Cerebellar nuclear complex (tissue), 1 donor: Measurements from ENCODE around the gene AGAP1.

Source experiments
- DNase-seq, 2 experiments: peaks; one replicate each; lab custom pipeline; 2025; lab: John Stamatoyannopoulos, UW

The AGAP1 gene

DNA sequence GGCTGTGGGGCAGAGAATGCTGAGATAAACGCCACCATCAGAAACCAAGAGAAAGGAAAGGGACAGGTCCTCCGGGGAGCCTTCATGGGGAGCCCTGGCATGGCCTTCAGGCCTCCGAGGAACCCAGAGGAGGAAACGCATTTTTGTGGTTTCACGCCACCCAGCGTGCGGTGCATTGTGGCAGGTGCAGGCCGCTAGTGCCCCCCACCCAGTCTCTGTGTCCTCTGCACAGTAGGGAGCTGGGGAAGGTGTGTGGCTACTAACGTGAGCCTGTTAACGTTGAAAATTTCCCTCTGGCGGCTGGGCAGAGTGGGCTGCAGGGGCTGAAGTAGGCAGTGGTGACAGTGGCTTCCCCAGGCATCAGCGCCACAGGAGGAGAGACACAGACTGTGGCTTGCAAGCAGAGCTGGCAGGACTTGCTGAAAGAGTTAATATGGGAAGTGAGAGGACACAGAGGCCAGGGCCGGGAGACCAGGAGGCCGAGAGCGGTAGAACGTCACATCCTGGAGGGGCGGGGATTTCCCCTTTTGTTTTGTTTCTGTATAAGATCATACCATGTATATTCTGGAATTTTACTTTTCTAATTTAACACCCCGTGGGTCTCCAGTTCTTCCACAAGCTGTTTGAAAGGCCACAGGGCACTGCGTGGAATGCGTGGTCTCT, 507.5 kb downstream of the AGAP1 start:
- no peak for DNase-seq

DNA sequence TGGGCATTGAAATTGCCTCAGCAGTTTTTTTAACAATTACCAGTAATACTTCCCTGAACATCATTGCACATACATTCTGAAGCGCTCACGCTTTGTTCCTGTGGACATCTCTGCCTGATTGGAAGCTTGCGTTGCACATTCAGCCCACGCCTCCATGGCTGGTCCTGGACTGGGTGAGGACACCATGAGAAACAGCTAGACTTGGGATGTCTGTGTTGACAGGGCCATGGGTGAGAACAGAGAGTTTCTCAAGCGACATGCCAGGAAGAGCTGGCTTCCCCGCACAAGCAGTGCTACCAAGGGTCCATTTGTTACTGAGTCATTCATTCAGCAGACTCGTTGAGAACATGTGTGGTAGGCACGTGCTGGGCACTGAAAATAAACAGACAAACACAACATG, 508.0 kb downstream of the AGAP1 start:
- DNase-seq: no peak

DNA sequence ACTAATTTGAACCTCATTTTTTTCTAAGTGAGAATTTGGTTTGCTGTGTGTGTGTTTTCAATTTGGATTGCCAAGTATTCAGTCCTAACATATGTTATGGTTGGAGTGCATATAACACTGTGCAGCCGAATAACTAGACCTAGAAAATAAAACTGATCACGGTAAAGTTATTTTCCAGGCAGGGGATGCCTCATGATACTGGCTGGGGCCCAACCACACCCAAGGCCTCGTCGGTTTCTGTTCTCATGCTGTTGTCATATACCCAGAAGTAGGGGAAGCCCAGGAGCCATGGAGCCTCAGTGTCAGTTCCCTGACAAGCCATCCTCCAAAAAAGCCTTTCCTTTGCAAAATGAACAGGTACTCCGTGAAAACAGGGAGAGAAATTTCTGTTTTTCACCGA, 514.2 kb downstream of the AGAP1 start:
- DNase-seq: peak in 1 of 2 experiments; percentile 3

- DNase-seq: no peak
Observed at GRCh38 chr2:236008857-236009256, 515.0 kb downstream of the AGAP1 start.

GRCh38 chr2:236010920-236011685, 517.3 kb downstream of the AGAP1 start:
- DNase-seq: no peak

GRCh38 chr2:236012155-236012554, 518.3 kb downstream of the AGAP1 start:
- DNase-seq: no peak

DNA sequence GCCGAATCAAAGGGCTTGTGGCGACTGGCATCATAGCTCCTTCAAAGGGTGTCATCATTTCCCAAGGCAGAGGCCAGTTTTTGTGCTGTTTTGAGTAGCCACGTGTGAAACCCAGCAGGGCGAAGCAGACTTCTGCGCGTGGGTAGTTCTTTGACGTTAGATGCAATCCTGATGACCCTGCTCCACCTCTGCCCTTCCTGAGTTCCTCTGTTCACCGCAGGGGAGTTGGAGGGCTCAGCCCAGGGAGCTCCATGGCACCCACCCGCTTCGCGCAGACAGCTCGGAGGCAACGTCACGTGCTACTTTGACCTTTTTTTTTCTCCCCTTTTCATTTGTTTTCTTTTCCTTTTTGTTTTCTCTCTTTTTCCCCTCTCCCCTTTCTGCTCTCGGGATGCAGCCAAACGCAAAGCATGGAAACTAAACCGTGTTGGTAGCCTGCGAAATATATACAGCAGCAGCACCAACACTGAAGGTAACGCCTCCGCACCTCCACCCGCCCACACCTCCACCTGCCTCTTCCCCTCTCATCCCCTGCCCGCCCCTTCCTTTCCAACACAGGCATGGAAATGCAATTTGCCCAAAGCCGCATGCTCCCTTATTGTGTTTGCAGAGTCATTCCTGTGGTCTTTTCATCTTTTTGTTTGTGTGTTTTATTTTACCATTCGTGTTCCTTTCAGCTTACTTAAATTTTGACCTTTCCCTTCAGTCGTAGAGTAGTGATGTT, 520.7 kb downstream of the AGAP1 start:
- DNase-seq: no peak

DNA sequence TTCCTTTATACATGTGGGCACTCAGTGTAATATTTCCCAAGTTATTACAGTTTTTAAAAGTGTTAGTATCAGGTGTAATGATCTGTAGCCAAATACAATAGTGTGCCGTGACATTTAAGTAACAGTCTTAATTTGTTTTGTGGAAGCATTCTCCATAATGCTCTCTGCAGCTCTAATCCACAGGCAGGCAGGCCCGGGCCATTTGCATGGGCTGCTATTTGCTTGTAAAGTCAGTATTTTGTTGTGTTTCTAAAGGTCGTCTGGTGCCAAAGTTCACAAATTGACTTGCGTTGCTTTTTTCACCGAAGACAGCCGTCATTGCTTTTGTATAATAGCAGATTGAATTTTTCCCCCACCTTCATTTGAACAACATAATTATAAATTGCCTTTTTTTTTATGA, 521.3 kb downstream of the AGAP1 start:
- no peak for DNase-seq

- DNase-seq: no peak
Observed at GRCh38 chr2:236016496-236016895, 522.7 kb downstream of the AGAP1 start.

GRCh38 chr2:236017446-236017845, 523.6 kb downstream of the AGAP1 start:
- DNase-seq: no peak

- DNase-seq: no peak
Observed at GRCh38 chr2:236019434-236019833, 525.6 kb downstream of the AGAP1 start.

GRCh38 chr2:236021499-236022057, 527.7 kb downstream of the AGAP1 start:
- no peak for DNase-seq

DNA sequence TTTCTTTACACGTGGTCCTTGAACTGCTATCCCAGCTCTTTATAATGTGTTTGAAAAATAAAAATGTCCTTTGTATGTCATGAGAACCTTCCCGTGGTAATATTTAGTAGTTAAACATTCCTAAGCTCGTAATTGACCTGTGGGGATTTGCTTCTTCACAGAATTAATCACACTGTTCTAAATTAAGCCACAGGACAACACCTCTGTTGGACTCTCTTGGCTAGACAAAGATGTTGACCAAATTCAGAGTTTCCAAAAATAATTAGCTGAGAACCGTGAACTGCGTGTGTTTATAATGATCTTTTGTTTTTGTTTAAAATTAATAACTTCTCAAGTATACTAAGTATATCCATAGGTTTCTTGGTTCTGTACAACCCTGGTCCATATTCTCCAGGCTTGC, 528.3 kb downstream of the AGAP1 start:
- DNase-seq: no peak

DNA sequence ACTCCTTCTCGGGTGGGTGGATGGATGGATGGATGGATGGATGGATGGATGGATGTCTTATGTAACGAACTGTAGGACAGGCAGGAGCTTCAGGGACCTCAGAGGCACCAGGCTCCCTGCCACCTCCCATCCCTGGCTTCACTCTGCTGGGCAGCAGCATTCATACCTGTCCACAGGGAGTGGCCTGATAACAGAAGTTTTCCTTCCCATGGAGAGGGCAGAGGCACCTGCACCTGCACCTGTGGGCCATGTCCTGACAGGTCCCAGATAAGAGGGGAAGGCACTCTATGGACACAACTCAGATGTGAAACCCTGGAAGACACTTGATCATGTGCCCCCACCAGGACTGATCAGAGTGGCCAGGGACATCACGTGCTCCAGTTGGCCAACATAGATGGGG, 532.0 kb downstream of the AGAP1 start:
- no peak for DNase-seq

DNA sequence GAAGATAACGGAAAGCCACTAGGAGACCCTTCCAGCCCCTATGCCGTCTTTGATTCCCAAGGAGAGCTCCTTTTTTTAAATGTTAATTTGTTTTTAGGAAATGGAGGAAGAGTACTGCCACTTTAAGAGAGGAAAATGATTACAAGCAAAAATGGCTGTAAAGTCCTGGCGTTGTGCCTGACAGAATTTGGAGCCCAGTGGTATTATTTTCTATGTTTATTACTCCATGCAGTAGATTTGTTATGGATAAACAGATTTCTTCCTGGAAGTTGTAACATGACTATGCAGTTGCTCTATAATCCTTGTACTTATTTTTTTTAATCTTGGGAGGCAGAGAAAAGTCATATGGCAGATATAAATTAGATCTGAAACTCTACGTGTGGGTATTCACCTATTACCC, 533.0 kb downstream of the AGAP1 start:
- no peak for DNase-seq

- no peak for DNase-seq
Observed at GRCh38 chr2:236028066-236028465, 534.2 kb downstream of the AGAP1 start.

GRCh38 chr2:236033462-236033861, 539.6 kb downstream of the AGAP1 start:
- DNase-seq: no peak

DNA sequence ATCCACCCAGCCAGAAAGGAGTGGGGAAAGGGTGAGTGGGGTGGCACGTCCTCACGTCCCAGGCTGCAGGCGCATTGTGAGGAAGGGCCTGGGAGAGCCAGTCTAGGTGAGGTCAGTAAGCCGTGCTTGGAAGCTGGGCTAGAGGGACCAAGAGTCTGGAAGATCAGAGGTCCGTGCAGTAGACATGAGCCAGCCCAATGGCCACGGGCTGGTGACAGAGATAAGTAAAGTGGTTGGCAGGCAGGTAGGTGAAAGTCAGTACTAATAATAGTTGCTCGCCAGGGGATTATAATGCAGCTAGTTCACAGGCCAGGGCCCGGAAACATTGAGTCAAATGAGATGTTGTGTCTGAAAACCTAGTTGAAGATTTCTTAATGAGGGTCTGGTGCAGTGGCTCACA, 541.1 kb downstream of the AGAP1 start:
- no peak for DNase-seq

GRCh38 chr2:236036045-236036444, 542.2 kb downstream of the AGAP1 start:
- DNase-seq: no peak

- no peak for DNase-seq
Observed at GRCh38 chr2:236038096-236038495, 544.3 kb downstream of the AGAP1 start.

DNA sequence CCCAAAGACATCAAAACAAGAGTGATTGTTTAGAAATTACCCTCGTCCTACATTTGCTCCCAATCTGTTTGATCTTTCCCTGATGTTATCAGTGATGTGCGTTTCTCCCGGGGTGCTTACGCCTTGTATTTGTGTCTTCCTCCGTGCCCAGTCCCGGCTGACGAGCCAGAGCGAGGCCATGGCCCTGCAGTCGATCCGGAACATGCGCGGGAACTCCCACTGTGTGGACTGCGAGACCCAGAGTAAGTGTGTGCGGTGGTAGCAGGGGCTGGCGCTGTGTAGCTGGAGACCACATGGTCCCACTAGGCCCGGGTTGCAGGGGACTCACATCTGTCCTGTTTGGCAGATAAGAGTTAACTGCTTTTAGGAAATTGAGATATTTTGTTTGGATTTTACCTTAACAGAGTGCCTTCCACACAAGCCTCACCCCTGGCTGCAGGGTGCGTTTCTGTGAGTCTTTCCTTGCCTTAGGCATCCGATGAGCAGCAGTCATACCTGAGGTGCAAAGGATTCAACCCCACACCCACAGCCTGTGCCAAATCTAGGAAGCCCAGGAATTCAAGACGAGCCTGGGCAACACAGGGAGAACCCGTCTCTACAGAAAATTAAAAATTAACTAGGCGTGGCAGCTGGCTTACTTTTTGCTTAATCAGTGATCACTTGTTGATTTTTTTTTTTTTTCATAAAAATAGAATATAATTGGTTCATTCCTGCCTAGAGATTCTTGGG, 546.9 kb downstream of the AGAP1 start:
- no peak for DNase-seq

DNA sequence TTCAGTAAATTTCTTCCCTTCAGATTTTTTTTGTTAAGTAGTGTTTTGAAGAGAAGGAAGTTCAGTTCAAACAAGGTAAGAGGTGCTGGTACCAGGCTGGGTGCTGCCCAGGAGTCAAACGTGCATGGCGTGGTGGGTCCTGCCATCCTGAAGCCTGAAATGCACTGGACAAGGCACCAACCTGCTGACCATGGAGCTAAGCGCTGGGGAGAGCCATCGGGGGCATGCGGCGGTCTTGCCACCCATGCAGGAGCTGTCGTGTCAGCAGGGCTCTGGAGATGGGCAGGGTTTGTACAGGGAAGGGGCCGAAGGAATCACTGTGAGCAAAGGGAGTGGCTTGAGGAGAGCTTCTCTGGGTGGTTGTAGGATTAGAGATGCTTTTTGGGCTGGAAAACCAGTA, 547.8 kb downstream of the AGAP1 start:
- no peak for DNase-seq
